GM13976 (cell line): ENCODE data around the gene IQGAP3.

Experiments
- DNase-seq: peaks from one replicate; pipeline ENCODE4 v3.0.0; 2012; ENCODE audit warnings: low spot score
- CTCF ChIP-seq: IDR thresholded peaks from 2 replicates; pipeline ENCODE4 v1.5.1; 2012; ENCODE audit warnings: borderline replicate concordance, mild to moderate bottlenecking; ENCODE audit not compliant: insufficient read depth; ENCODE audit errors: extremely low read depth, missing control alignments, control extremely low read depth
- in situ Hi-C: fragments of 300-500 bp; cut with MboI; formaldehyde crosslinking; loops from one replicate; pipeline ENCODE4 v1.12.0; 2022; ENCODE audit warnings: low sequenced_read_pairs, mixed read lengths, inconsistent platforms; ENCODE audit not compliant: unreplicated experiment

Gene IQGAP3

GRCh38 chr1:156496211-156496761, 76.1 kb downstream of the IQGAP3 start:
- DNase-seq, result no peak
- TF ChIP-seq CTCF, result no peak

GRCh38 chr1:156495401-156496140, 76.8 kb downstream of the IQGAP3 start:
- no peak for TF ChIP-seq CTCF
- in situ Hi-C loops, result no loop called here

More at GRCh38 chr1:156496211-156496761, 76.1 kb downstream of the IQGAP3 start:
- in situ Hi-C loops, result no loop called here

GRCh38 chr1:156494309-156494895, 78.0 kb downstream of the IQGAP3 start:
- in situ Hi-C loops, result no loop called here
- no peak for TF ChIP-seq CTCF
- no peak for DNase-seq

More at GRCh38 chr1:156495401-156496140, 76.8 kb downstream of the IQGAP3 start:
- DNase-seq, result no peak

- TF ChIP-seq CTCF, result no peak
- in situ Hi-C loops, result no loop called here
- no peak for DNase-seq
Observed at GRCh38 chr1:156493742-156494141, 78.6 kb downstream of the IQGAP3 start.

GRCh38 chr1:156493154-156493631, 79.2 kb downstream of the IQGAP3 start:
- DNase-seq, result no peak

More at GRCh38 chr1:156493154-156493631, 79.2 kb downstream of the IQGAP3 start:
- in situ Hi-C loops, result no loop called here
- TF ChIP-seq CTCF, result no peak
